K562 (cell line): ENCODE data around the gene SH3BP4. TPM values are rescaled to one million over a fixed set of nuclear protein-coding genes. Genes with fewer than 3 reads are reported as not detected.

Experiments used
- ATAC-seq: fragments of 200-7000 bp; cut with Tn5 transposase; 3 replicates; pipeline ENCODE4 v1.9.1; 2020; ENCODE audit warnings: moderate library complexity
- BruUV-seq: library from RNA; stranded (reverse); fragments of 400-500 nt; replicated peaks from 2 replicates; lab custom pipeline; 2021; lab: Mats Ljungman, UMichigan
- CTCF ChIA-PET: fragments of 300-600 bp; formaldehyde crosslinking; extraction: SDS; loops from one replicate; lab custom pipeline; 2021; ENCODE audit warnings: low intra/inter-chr PET ratio; lab: Yijun Ruan, JAX
- POLR2A ChIA-PET: fragments of 300-600, 350-650 bp; sonication (Branson Sonifier 250); formaldehyde crosslinking; extraction: SDS; loops from one replicate; lab custom pipeline; 2021; ENCODE audit warnings: antibody characterized with exemption, inconsistent platforms; lab: Yijun Ruan, JAX
- DNase-seq, 4 experiments: peaks; one replicate each; pipeline versions ENCODE4 v3.0.0 to v3.0.0-alpha.2; 2011 to 2018; ENCODE audit warnings: low spot score in 3 of 4, mixed read lengths in 3 of 4; ENCODE audit errors: extremely low read depth in 1 of 4
- FAIRE-seq: peaks from 2 replicates; lab custom pipeline; 2011; peaks lifted over from hg19 to GRCh38; lab: Jason Lieb, UNC
- H2AFZ ChIP-seq: 2 replicates; pipeline ENCODE4 v1.6.0; 2011; ENCODE audit warnings: low read depth, low read length, control low read depth, inconsistent platforms
- H3K27ac ChIP-seq: fragments of 200-600 bp; 3 replicates; pipeline ENCODE4 v1.8.0; 2011; ENCODE audit warnings: low read depth, mild to moderate bottlenecking, control low read depth, inconsistent platforms, low read length, moderate library complexity, mixed read lengths; ENCODE audit errors: extremely low read depth
- H3K27me3 ChIP-seq, 2 experiments: fragments of 300-600 bp in 1 of 2; 2 replicates in 1 of 2; 3 replicates in 1 of 2; pipeline versions ENCODE4 v1.6.0 to v1.8.0; 2011; ENCODE audit warnings: inconsistent platforms in 2 of 2, low read length in 2 of 2, mild to moderate bottlenecking in 1 of 2, mixed read lengths in 1 of 2, moderate library complexity in 1 of 2; ENCODE audit not compliant: control insufficient read depth in 2 of 2, insufficient read depth in 2 of 2
- H3K36me3 ChIP-seq: fragments of 300-600 bp; 3 replicates; pipeline ENCODE4 v1.8.0; 2011; ENCODE audit warnings: mild to moderate bottlenecking, low read length, inconsistent platforms; ENCODE audit not compliant: control insufficient read depth, insufficient read depth
- H3K4me1 ChIP-seq, 2 experiments: fragments of 200-600 bp in 1 of 2; replicated peaks in 1 of 2; 2 replicates in 1 of 2; 3 replicates in 1 of 2; pipeline versions ENCODE4 v1.5.1 to v1.8.0; 2011; ENCODE audit warnings: inconsistent platforms in 2 of 2, low read length in 2 of 2, mild to moderate bottlenecking in 1 of 2, mixed read lengths in 1 of 2, moderate library complexity in 1 of 2; ENCODE audit not compliant: control insufficient read depth in 2 of 2, insufficient read depth in 2 of 2
- H3K4me2 ChIP-seq: 2 replicates; pipeline ENCODE4 v1.6.1; 2011; ENCODE audit warnings: low read length, control low read depth, inconsistent platforms, mixed read lengths; ENCODE audit not compliant: insufficient read depth
- H3K4me3 ChIP-seq: fragments of 200-600 bp; sonication (generic), shearing (Covaris generic); 2 replicates; pipeline ENCODE4 v1.5.1; 2016; ENCODE audit warnings: control low read depth, inconsistent platforms
- H3K79me2 ChIP-seq: fragments of 200-600 bp; 3 replicates; pipeline ENCODE4 v1.8.0; 2011; ENCODE audit warnings: low read length, inconsistent platforms; ENCODE audit not compliant: control insufficient read depth, insufficient read depth
- H3K9ac ChIP-seq, 2 experiments: 2 replicates each; pipeline versions ENCODE4 v1.6.0 to v1.6.1; 2011; ENCODE audit warnings: low read depth in 2 of 2, low read length in 2 of 2, control low read depth in 1 of 2, inconsistent platforms in 1 of 2, mild to moderate bottlenecking in 1 of 2, mixed read lengths in 1 of 2; ENCODE audit not compliant: insufficient read depth in 1 of 2
- H3K9me1 ChIP-seq: one replicate; pipeline ENCODE4 v1.6.0; 2011; ENCODE audit warnings: inconsistent platforms, mild to moderate bottlenecking, low read length, moderate library complexity; ENCODE audit not compliant: control insufficient read depth, insufficient read depth
- H3K9me3 ChIP-seq: replicated peaks from 2 replicates; pipeline ENCODE4 v1.5.1; 2011; ENCODE audit warnings: low read depth, low read length, inconsistent platforms; ENCODE audit not compliant: control insufficient read depth, insufficient read depth
- H4K20me1 ChIP-seq: replicated peaks from 2 replicates; pipeline ENCODE4 v1.6.1; 2011; ENCODE audit warnings: low read length, inconsistent platforms, mixed read lengths; ENCODE audit not compliant: control insufficient read depth, insufficient read depth
- ARID1B ChIP-seq: fragments of 450-650 bp; IDR thresholded peaks from 2 replicates; pipeline ENCODE4 v1.6.1; 2016; ENCODE audit warnings: antibody characterized with exemption, mild to moderate bottlenecking, inconsistent platforms
- HLTF ChIP-seq: fragments of 450-650 bp; IDR thresholded peaks from 2 replicates; pipeline ENCODE4 v1.6.1; 2016
- KLF10 ChIP-seq: fragments of 250-450 bp; sonication (Bioruptor Pico); IDR thresholded peaks from 2 replicates; pipeline ENCODE4 v1.6.1; 2021; ENCODE audit warnings: matching md5 sums
- MTF1 ChIP-seq: fragments of 250-450 bp; sonication (Bioruptor Pico); IDR thresholded peaks from 2 replicates; pipeline ENCODE4 v1.9.0; 2021; ENCODE audit warnings: moderate library complexity, mild to moderate bottlenecking, inconsistent platforms, borderline replicate concordance
- OTX1 ChIP-seq: fragments of 450-650 bp; formaldehyde crosslinking; IDR thresholded peaks from 2 replicates; pipeline ENCODE4 v1.4.0; 2022; ENCODE audit warnings: mild to moderate bottlenecking
- SNAPC5 ChIP-seq: fragments of 250-450 bp; sonication (Bioruptor Pico); IDR thresholded peaks from 2 replicates; pipeline ENCODE4 v1.8.0; 2021; ENCODE audit warnings: moderate library complexity, mild to moderate bottlenecking, inconsistent platforms
- U2AF1 ChIP-seq: fragments of 200-400 bp; formaldehyde crosslinking; optimal IDR thresholded peaks from 2 replicates; pipeline ENCODE3; 2017; ENCODE audit warnings: mild to moderate bottlenecking, low read depth, low read length, moderate library complexity
- XRCC3 ChIP-seq: fragments of 450-650 bp; IDR thresholded peaks from 2 replicates; pipeline ENCODE4 v1.6.1; 2017; ENCODE audit warnings: mild to moderate bottlenecking, moderate library complexity
- WGBS: fragments of 100-300 bp; shearing (Covaris generic); methylation state at CpG from one replicate; pipeline ENCODE4 v1.1.6; 2016; ENCODE audit warnings: low coverage, mixed read lengths; ENCODE audit not compliant: insufficient coverage; ENCODE audit errors: missing lambda C conversion rate; 5-methylcytosine and 5-hydroxymethylcytosine counted together
- in situ Hi-C: fragments of 300-500 bp; cut with MboI; formaldehyde crosslinking; loops from 4 replicates; pipeline ENCODE4 v1.15.0; 2018; ENCODE audit warnings: inconsistent platforms, mixed read lengths
- intact Hi-C: fragments of 100-400 bp; cut with micrococcal nuclease; formaldehyde crosslinking; loops from 2 replicates; pipeline ENCODE4 v1.14.2; 2022
- polyA plus RNA-seq, 8 experiments: library from polyadenylated mRNA; depleted of rRNA in 4 of 8; stranded (reverse) in 5 of 8; unstranded in 3 of 8; fragments of >200 nt; fragmentation: Nextera tagmentation in 2 of 8; fragmentation: Illumina TruSeq in 1 of 8; extraction: Ambion mirVana in 2 of 8; extraction: Trizol in 1 of 8; gene quantifications; 2 replicates each; pipeline versions ENCODE4 v1.2.1 to v1.2.3, GENCODE V29; 2011 to 2014; ENCODE audit warnings: inconsistent platforms in 1 of 8, missing spikeins in 1 of 8
- total RNA-seq, 7 experiments: library from RNA; depleted of rRNA in 6 of 7; stranded (reverse); fragments of >200 nt in 6 of 7; fragmentation: Illumina TruSeq in 2 of 7; extraction: Trizol in 2 of 7; gene quantifications; 2 replicates each; pipeline versions ENCODE4 v1.2.1 to v1.2.3, GENCODE V29; 2011 to 2021; ENCODE audit warnings: low replicate concordance in 1 of 7
- TF ChIP-seq, protein P1 (sequence below): fragments of 250-450 bp; sonication (Bioruptor Pico); IDR thresholded peaks from 2 replicates; pipeline ENCODE4 v1.5.0; 2020; ENCODE audit warnings: mild to moderate bottlenecking
- TF ChIP-seq, protein P2 (sequence below): sonication (generic); formaldehyde crosslinking; IDR thresholded peaks from 2 replicates; pipeline ENCODE4 v1.8.1; 2022; ENCODE audit warnings: missing genetic modification reagents

Gene SH3BP4
- total and polyA plus RNA-seq, 9 of the 15 experiments (the other 6 are each of a cell fraction or from before 2014, with no cell fraction given): 0.03 to 0.28 (median 0.27) TPM; not detected in 6

DNA sequence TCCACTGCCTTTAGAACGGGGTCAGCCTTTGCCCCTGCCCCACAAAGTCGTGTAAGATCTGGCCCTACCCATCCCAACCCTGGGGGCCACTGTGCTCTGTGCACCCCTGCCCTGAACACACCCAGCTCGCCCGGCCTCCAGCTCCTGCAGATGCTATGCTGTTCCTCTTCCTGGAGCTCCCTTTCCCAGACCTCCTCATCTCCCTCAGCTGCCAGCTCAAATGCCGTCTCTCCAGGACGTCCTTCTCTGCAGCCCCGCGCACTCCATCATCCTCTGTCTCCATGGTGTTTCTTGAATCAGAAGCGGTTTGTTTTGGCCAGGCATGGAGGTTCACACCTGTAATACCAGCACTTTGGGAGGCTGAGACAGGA is 94.1 kb downstream of the SH3BP4 start:
- POLR2A ChIA-PET: no interaction called here
- H3K9me3 ChIP-seq: no peaks in the 10 kb centered on the region
- no peak for FAIRE-seq
- no peak overlapping the region for H2AFZ ChIP-seq
- no peaks in the 10 kb centered on the region for H4K20me1 ChIP-seq
- H3K27ac ChIP-seq: no peak overlapping the region
- no peak for ATAC-seq
- TF ChIP-seq, protein P1, sequence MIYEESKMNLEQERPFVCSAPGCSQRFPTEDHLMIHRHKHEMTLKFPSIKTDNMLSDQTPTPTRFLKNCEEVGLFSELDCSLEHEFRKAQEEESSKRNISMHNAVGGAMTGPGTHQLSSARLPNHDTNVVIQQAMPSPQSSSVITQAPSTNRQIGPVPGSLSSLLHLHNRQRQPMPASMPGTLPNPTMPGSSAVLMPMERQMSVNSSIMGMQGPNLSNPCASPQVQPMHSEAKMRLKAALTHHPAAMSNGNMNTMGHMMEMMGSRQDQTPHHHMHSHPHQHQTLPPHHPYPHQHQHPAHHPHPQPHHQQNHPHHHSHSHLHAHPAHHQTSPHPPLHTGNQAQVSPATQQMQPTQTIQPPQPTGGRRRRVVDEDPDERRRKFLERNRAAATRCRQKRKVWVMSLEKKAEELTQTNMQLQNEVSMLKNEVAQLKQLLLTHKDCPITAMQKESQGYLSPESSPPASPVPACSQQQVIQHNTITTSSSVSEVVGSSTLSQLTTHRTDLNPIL (CRISPR knock-in tag): no peak
- no peak for TF ChIP-seq HLTF
- TF ChIP-seq, protein P2, sequence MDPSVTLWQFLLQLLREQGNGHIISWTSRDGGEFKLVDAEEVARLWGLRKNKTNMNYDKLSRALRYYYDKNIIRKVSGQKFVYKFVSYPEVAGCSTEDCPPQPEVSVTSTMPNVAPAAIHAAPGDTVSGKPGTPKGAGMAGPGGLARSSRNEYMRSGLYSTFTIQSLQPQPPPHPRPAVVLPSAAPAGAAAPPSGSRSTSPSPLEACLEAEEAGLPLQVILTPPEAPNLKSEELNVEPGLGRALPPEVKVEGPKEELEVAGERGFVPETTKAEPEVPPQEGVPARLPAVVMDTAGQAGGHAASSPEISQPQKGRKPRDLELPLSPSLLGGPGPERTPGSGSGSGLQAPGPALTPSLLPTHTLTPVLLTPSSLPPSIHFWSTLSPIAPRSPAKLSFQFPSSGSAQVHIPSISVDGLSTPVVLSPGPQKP (CRISPR knock-in tag): no peak
- no peak for TF ChIP-seq SNAPC5 (CRISPR knock-in tag)
- TF ChIP-seq ARID1B: no peak
- TF ChIP-seq XRCC3: no peak
- TF ChIP-seq KLF10 (CRISPR knock-in tag): no peak
- TF ChIP-seq U2AF1: no peak
- no peak for TF ChIP-seq OTX1
- TF ChIP-seq MTF1 (CRISPR knock-in tag): no peak
- TF ChIP-seq, all 486 proteins: peak for 0
- H3K4me3 ChIP-seq: no peak overlapping the region
- peaks cover 13 to 74% of the 10 kb centered on the region in 2 experiments for H3K27me3 ChIP-seq
- no peaks in the 10 kb centered on the region for H3K36me3 ChIP-seq
- no peak overlapping the region for H3K9ac ChIP-seq
- H3K9me1 ChIP-seq: no peaks in the 10 kb centered on the region
- intact Hi-C loops: no loop called here
- in situ Hi-C loops: no loop called here
- DNase-seq: no peak
- BruUV-seq: no TSS peak
- no peak overlapping the region for H3K4me2 ChIP-seq
- CTCF ChIA-PET: no interaction called here
- WGBS: 0% methylated on average over 6 of the region's 9 CpGs
- H3K79me2 ChIP-seq: no peaks in the 10 kb centered on the region
- H3K4me1 ChIP-seq: no peaks in the 10 kb centered on the region; a peak in 1 of 5 replicates
